Parathyroid adenoma (tissue), 2 donors: ENCODE results near the gene IGF1.

Experiments
- H2AFZ ChIP-seq: fragments of 300-600 bp; sonication (generic); one replicate; pipeline ENCODE4 v1.7.0; 2017; ENCODE audit warnings: antibody characterized with exemption, mild to moderate bottlenecking
- H3K27ac ChIP-seq: fragments of 300-600 bp; sonication (generic); one replicate; pipeline ENCODE4 v1.7.0; 2017
- H3K27me3 ChIP-seq: fragments of 300-600 bp; sonication (generic); one replicate; pipeline ENCODE4 v1.7.0; 2017; ENCODE audit warnings: low read length; ENCODE audit not compliant: control insufficient read depth, insufficient read depth
- H3K36me3 ChIP-seq: fragments of 300-600 bp; sonication (generic); one replicate; pipeline ENCODE4 v1.7.0; 2017; ENCODE audit warnings: low read length; ENCODE audit not compliant: control insufficient read depth, insufficient read depth
- H3K4me1 ChIP-seq: fragments of 300-600 bp; sonication (generic); one replicate; pipeline ENCODE4 v1.7.0; 2017; ENCODE audit warnings: control low read depth
- H3K4me2 ChIP-seq: fragments of 300-600 bp; sonication (generic); one replicate; pipeline ENCODE4 v1.7.0; 2017; ENCODE audit warnings: low read length
- H3K4me3 ChIP-seq: fragments of 300-600 bp; sonication (generic); one replicate; pipeline ENCODE4 v1.7.0; 2017; ENCODE audit warnings: low read depth, low read length
- H3K79me2 ChIP-seq: fragments of 300-600 bp; sonication (generic); one replicate; pipeline ENCODE4 v1.7.0; 2017; ENCODE audit warnings: control low read depth
- H3K9ac ChIP-seq: fragments of 300-600 bp; sonication (generic); one replicate; pipeline ENCODE4 v1.7.0; 2017; ENCODE audit warnings: mild to moderate bottlenecking
- H3K9me3 ChIP-seq: fragments of 300-600 bp; sonication (generic); one replicate; pipeline ENCODE4 v1.7.0; 2017; ENCODE audit warnings: low read length; ENCODE audit not compliant: control insufficient read depth
- TF ChIP-seq, protein P1 (sequence below): fragments of 300-600 bp; sonication (generic); IDR thresholded peaks from one replicate; pipeline ENCODE4 v1.7.0; 2017; ENCODE audit warnings: antibody characterized with exemption, mild to moderate bottlenecking
- donor health status: primary hyperparathyroidism.

IGF1 gene

DNA sequence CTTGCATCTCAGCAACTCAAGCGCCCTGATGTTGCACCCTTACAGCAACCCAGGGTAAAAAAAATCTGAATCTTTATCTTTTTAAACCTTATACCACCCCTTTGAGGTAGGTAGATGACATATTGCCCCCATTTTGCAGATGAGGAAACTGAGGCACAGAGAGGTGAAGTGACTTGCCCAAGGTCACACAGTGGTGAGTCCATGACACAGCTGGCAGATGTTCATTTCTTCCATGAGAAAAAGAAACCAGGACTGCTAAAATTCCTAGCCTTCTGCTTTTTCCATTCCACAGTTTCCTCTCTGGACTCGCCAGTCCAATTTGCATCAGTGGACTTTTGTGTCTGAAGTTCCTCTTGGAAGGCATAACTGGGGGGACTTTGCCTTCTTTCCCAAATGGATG, 79.3 kb downstream of the IGF1 start:
- Histone ChIP-seq H3K27ac (no peak overlapping the region), H3K4me2 (no peak overlapping the region), H3K4me1 (no peaks in the 10 kb centered on the region), H3K4me3 (no peak overlapping the region), H3K79me2 (no peaks in the 10 kb centered on the region), H2AFZ (no peak overlapping the region), H3K36me3 (no peaks in the 10 kb centered on the region), H3K9me3 (no peaks in the 10 kb centered on the region), H3K9ac (no peak overlapping the region), H3K27me3 (no peaks in the 10 kb centered on the region)
- TF ChIP-seq, protein P1, sequence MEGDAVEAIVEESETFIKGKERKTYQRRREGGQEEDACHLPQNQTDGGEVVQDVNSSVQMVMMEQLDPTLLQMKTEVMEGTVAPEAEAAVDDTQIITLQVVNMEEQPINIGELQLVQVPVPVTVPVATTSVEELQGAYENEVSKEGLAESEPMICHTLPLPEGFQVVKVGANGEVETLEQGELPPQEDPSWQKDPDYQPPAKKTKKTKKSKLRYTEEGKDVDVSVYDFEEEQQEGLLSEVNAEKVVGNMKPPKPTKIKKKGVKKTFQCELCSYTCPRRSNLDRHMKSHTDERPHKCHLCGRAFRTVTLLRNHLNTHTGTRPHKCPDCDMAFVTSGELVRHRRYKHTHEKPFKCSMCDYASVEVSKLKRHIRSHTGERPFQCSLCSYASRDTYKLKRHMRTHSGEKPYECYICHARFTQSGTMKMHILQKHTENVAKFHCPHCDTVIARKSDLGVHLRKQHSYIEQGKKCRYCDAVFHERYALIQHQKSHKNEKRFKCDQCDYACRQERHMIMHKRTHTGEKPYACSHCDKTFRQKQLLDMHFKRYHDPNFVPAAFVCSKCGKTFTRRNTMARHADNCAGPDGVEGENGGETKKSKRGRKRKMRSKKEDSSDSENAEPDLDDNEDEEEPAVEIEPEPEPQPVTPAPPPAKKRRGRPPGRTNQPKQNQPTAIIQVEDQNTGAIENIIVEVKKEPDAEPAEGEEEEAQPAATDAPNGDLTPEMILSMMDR: no peak

DNA sequence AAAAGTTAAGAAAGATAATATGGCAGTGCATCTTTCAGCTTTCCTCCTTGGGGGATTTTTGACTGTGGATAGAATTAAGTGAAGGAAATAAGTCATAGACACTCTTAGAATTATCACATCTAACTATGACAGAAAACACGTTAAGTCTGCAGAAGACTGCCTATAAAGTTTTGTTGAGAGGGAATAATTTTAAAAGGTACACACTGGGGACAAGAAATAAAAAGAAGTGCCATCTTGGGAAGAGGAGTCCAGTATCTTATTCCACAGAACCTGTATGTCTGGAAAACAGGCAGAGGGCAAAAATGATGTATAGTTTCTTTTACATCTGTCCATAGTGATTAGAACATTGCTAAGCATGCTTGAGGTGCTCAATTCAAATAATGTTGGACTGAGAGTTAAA, 80.7 kb downstream of the IGF1 start:
- no peak overlapping the region for H3K4me3 ChIP-seq
- H3K4me1 ChIP-seq: no peaks in the 10 kb centered on the region
- H3K27ac ChIP-seq: no peak overlapping the region
- H2AFZ ChIP-seq: no peak overlapping the region
- H3K9ac ChIP-seq: no peak overlapping the region
- no peak overlapping the region for H3K4me2 ChIP-seq
- TF ChIP-seq, protein P1: no peak
- no peaks in the 10 kb centered on the region for H3K9me3 ChIP-seq
- no peaks in the 10 kb centered on the region for H3K36me3 ChIP-seq
- H3K79me2 ChIP-seq: no peaks in the 10 kb centered on the region
- no peaks in the 10 kb centered on the region for H3K27me3 ChIP-seq

DNA sequence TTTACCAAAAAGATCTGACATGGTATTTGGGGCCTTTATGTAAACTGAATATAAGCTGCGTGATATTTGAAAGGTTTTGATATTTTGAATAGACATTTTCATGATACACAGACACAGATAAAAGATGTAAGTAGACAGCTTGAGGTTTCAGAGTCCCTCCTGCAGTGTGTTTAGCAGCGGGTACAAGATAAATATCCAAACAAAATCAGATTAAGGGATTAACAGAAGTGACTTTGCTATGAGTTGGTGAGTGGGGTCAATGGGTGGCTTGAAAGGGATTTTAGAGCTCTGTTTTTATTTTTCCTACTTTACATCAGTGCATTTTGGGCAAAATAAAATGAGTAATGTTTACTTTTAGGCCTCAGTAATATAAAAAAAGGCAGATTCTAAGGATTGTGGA, 84.1 kb downstream of the IGF1 start:
- Histone ChIP-seq H3K27ac (no peak overlapping the region), H3K27me3 (no peaks in the 10 kb centered on the region), H3K4me2 (no peak overlapping the region), H3K9ac (no peak overlapping the region), H3K4me1 (no peaks in the 10 kb centered on the region), H3K79me2 (no peaks in the 10 kb centered on the region), H3K36me3 (no peaks in the 10 kb centered on the region), H3K4me3 (no peak overlapping the region), H2AFZ (no peak overlapping the region), H3K9me3 (no peaks in the 10 kb centered on the region)
- TF ChIP-seq, protein P1: no peak

DNA sequence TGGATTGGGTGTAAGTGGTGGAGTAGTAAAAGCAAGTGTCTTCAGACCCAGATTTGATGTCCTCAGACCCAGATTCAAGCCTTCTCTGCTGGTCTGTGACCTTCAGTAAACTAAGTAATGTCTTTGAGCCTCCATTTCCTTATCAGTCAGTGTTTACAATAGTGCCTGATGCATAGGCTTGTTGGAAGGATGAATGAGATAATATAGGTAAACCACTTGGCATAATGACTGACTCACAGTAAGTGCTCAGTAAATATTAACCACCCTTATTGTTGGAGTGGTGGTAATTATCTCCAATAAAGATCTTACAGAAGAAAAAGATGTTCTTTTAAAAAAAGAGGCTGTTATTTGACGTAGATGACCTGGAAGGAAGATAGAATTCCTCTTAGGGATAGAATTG, 86.2 kb downstream of the IGF1 start:
- TF ChIP-seq, protein P1: no peak
- Histone ChIP-seq H3K9ac (no peak overlapping the region), H3K9me3 (no peaks in the 10 kb centered on the region)

DNA sequence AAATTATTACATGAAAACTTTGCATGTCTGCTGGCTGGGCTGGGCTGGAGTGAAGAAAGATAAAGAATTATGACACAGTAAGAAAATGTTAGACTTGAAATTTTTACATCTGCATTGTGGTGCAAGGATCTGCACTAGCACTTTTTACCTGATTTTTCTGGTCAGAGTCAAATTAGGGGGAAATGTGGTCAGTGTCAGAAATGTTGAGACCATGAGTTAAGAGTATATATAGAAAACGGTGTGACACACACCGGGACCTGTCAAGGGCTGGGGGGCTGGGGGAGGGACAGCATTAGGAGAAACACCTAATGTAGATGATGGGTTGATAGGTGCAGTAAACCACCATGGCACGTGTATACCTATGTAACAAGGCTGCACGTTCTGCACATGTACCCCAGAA, 90.3 kb downstream of the IGF1 start:
- no peak overlapping the region for H3K27ac ChIP-seq
- H3K4me2 ChIP-seq: no peak overlapping the region
- H3K9me3 ChIP-seq: no peaks in the 10 kb centered on the region
- no peaks in the 10 kb centered on the region for H3K27me3 ChIP-seq
- H3K4me1 ChIP-seq: no peaks in the 10 kb centered on the region
- H2AFZ ChIP-seq: no peak overlapping the region
- no peak overlapping the region for H3K9ac ChIP-seq
- no peaks in the 10 kb centered on the region for H3K79me2 ChIP-seq
- no peaks in the 10 kb centered on the region for H3K36me3 ChIP-seq
- H3K4me3 ChIP-seq: no peak overlapping the region
- TF ChIP-seq, protein P1: no peak

More for the DNA sequence above, 86.2 kb downstream of the IGF1 start:
- Histone ChIP-seq H3K4me3 (no peak overlapping the region), H3K27me3 (no peaks in the 10 kb centered on the region), H3K4me2 (no peak overlapping the region), H3K4me1 (no peaks in the 10 kb centered on the region), H3K79me2 (no peaks in the 10 kb centered on the region), H3K27ac (no peak overlapping the region), H2AFZ (no peak overlapping the region), H3K36me3 (no peaks in the 10 kb centered on the region)
